Thyroid gland (tissue), 4 donors: ENCODE results near the gene SMARCD2. TPM values are rescaled to one million over a fixed set of nuclear protein-coding genes. Genes with fewer than 3 reads are reported as not detected.
A peak's percentile ranks its signal among the peaks of the same experiment; 100 is the strongest.

Source experiments
- DNase-seq, 2 donors: peaks; one replicate each; pipeline ENCODE4 v3.0.0-alpha.2; 2019
- H3K27ac ChIP-seq, 3 donors: fragments of 200-600 bp; sonication (generic); 1 replicate in 2 of 3; 2 replicates in 1 of 3; pipeline ENCODE4 v1.5.1; 2016 to 2019; ENCODE audit warnings: mild to moderate bottlenecking in 1 of 3, moderate library complexity in 1 of 3
- H3K27me3 ChIP-seq: fragments of 200-600 bp; sonication (generic); one replicate; pipeline ENCODE4 v1.5.1; 2019
- H3K36me3 ChIP-seq, 2 donors: fragments of 200-600 bp; sonication (generic); one replicate each; pipeline ENCODE4 v1.5.1; 2016 to 2019
- H3K4me1 ChIP-seq, 2 donors: fragments of 200-600 bp; sonication (generic); one replicate each; pipeline ENCODE4 v1.5.1; 2017 to 2019
- H3K4me3 ChIP-seq, 3 donors: fragments of 200-600 bp; sonication (generic); replicated peaks in 1 of 3; 1 replicate in 2 of 3; 2 replicates in 1 of 3; pipeline ENCODE4 v1.5.1; 2016; ENCODE audit warnings: mild to moderate bottlenecking in 1 of 3
- H3K9me3 ChIP-seq: fragments of 200-600 bp; sonication (generic); one replicate; pipeline ENCODE4 v1.5.1; 2017
- CTCF ChIP-seq, 6 experiments: fragments of 200-600 bp in 3 of 6; fragments of 450-650 bp in 3 of 6; sonication (generic) in 3 of 6; IDR thresholded peaks; one replicate each; pipeline ENCODE4 v1.5.1; 2016 to 2019; ENCODE audit warnings: antibody characterized with exemption in 6 of 6, mild to moderate bottlenecking in 2 of 6, inconsistent platforms in 1 of 6, moderate library complexity in 1 of 6
- POLR2A ChIP-seq, 2 donors: fragments of 450-650 bp; IDR thresholded peaks; one replicate each; pipeline ENCODE4 v1.6.1; 2017; ENCODE audit warnings: antibody characterized with exemption in 2 of 2, mild to moderate bottlenecking in 2 of 2, moderate library complexity in 1 of 2
- WGBS, 2 donors: methylation state at CpG; one replicate each; pipeline ENCODE4 v1.1.5; 2017; 5-methylcytosine and 5-hydroxymethylcytosine counted together
- intact Hi-C: fragments of 100-400 bp; cut with DNase I; formaldehyde crosslinking; loops from one replicate; pipeline ENCODE4 v1.15.1; 2023
- total RNA-seq, 4 donors: library from RNA; depleted of rRNA; stranded (reverse); fragments of >200 nt; gene quantifications; one replicate each; pipeline ENCODE4 v1.2.3, GENCODE V29; 2016

Gene SMARCD2
- total RNA-seq, 4 donors from 2014 or later, result 75.0 to 101 (median 90.4) TPM

GRCh38 chr17:63837962-63838600 is 4.4 kb downstream of the SMARCD2 start:
- 71 to 75% methylated on average over 1 to 3 of the region's 5 CpGs for WGBS, 2 donors
- no peak for DNase-seq
- intact Hi-C loops, result loop anchor here (5.0 kb wide), 1 partner anchor 66 kb away; the partner anchor contains the start of genes CCDC47 and DDX42
- H3K9me3 ChIP-seq, result no peaks in the 10 kb centered on the region
- peak overlapping the region; percentile 76 to 86 (median 82) for H3K27ac ChIP-seq
- no peaks in the 10 kb centered on the region for H3K27me3 ChIP-seq
- peaks cover 48 to 58% of the 10 kb centered on the region in 2 donors for H3K4me1 ChIP-seq
- H3K36me3 ChIP-seq, result peaks cover 31 to 35% of the 10 kb centered on the region in 2 donors
- TF ChIP-seq CTCF (IDR thresholded peaks at IDR 0.05) (no peak), POLR2A (IDR thresholded peaks at IDR 0.05) (no peak)
- no peak overlapping the region for H3K4me3 ChIP-seq

GRCh38 chr17:63837480-63837879 is 5.0 kb downstream of the SMARCD2 start:
- TF ChIP-seq CTCF (IDR thresholded peaks at IDR 0.05), result no peak
- no peak for TF ChIP-seq POLR2A (IDR thresholded peaks at IDR 0.05)
- Histone ChIP-seq H3K27ac (peak overlapping the region; percentile 76 to 86 (median 82)), H3K4me3 (no peak overlapping the region), H3K27me3 (no peaks in the 10 kb centered on the region), H3K4me1 (peaks cover 48 to 58% of the 10 kb centered on the region in 2 donors), H3K9me3 (no peaks in the 10 kb centered on the region), H3K36me3 (peaks cover 37 to 41% of the 10 kb centered on the region in 2 donors)
- intact Hi-C loops, result loop anchor here (5.0 kb wide), 1 partner anchor 65 kb away; the partner anchor contains the start of genes CCDC47 and DDX42
- DNase-seq, result no peak
- 89 to 92% methylated on average over 5 to 7 of the region's 12 CpGs for WGBS, 2 donors

- Histone ChIP-seq H3K27me3 (no peaks in the 10 kb centered on the region), H3K36me3 (peaks cover 44 to 48% of the 10 kb centered on the region in 2 donors), H3K27ac (peak overlapping the region in 2 of 3 donors; percentile 76 to 82), H3K4me1 (peaks cover 48 to 58% of the 10 kb centered on the region in 2 donors), H3K4me3 (no peak overlapping the region), H3K9me3 (no peaks in the 10 kb centered on the region)
- TF ChIP-seq POLR2A (IDR thresholded peaks at IDR 0.05) (no peak), CTCF (IDR thresholded peaks at IDR 0.05) (no peak)
- intact Hi-C loops, result loop anchor here (5.0 kb wide), 1 partner anchor 65 kb away; the partner anchor contains the start of genes CCDC47 and DDX42
- 90 to 97% methylated on average over 6 to 7 of the region's 7 CpGs for WGBS, 2 donors
- DNase-seq, result no peak
Measured at GRCh38 chr17:63836811-63837210, 5.7 kb downstream of the SMARCD2 start.

GRCh38 chr17:63835167-63835720 is 7.2 kb downstream of the SMARCD2 start:
- intact Hi-C loops, result loop anchor here (5.0 kb wide), 1 partner anchor 63 kb away; the partner anchor contains the start of genes CCDC47 and DDX42
- no peak overlapping the region for H3K4me3 ChIP-seq
- TF ChIP-seq CTCF (IDR thresholded peaks at IDR 0.05) (peak in 1 of 6 experiments; percentile 0), POLR2A (IDR thresholded peaks at IDR 0.05) (no peak)
- WGBS, 2 donors, result 83 to 86% methylated on average over 9 of the region's 9 CpGs
- H3K27ac ChIP-seq, result peak overlapping the region; percentile 24 to 60 (median 56)
- no peak for DNase-seq
- H3K36me3 ChIP-seq, result peaks cover 59 to 64% of the 10 kb centered on the region in 2 donors
- H3K27me3 ChIP-seq, result no peaks in the 10 kb centered on the region
- no peaks in the 10 kb centered on the region for H3K9me3 ChIP-seq
- peaks cover 33 to 44% of the 10 kb centered on the region in 2 donors for H3K4me1 ChIP-seq
